ENCODE measurements around the gene PAX4.

The PAX4 gene

DNA sequence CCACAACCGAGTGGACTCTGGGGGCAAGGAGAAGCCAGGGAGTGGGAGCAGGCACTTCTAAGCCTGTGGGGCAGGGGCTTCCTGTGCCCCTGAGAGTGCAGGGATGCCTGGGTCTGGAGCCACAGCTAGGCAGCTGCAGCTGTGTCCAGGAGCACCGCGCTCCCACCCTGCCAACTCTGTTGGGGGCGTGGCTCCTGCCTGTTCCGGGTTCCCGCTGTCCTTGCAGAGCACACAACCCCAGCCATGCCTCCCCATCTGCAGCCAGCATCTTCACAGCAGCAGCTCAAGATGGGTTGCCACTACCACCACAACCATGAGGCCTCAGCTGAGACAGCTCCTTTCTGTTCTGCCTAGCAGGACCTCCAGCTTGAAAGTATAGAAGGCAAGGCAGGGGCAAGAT lies 8.6 kb downstream of the PAX4 start:
- TF ChIP-seq, protein P1, sequence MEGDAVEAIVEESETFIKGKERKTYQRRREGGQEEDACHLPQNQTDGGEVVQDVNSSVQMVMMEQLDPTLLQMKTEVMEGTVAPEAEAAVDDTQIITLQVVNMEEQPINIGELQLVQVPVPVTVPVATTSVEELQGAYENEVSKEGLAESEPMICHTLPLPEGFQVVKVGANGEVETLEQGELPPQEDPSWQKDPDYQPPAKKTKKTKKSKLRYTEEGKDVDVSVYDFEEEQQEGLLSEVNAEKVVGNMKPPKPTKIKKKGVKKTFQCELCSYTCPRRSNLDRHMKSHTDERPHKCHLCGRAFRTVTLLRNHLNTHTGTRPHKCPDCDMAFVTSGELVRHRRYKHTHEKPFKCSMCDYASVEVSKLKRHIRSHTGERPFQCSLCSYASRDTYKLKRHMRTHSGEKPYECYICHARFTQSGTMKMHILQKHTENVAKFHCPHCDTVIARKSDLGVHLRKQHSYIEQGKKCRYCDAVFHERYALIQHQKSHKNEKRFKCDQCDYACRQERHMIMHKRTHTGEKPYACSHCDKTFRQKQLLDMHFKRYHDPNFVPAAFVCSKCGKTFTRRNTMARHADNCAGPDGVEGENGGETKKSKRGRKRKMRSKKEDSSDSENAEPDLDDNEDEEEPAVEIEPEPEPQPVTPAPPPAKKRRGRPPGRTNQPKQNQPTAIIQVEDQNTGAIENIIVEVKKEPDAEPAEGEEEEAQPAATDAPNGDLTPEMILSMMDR (conservative IDR thresholded peaks at IDR 0.05; ENCODE audit: low read depth, low read length): no peak
- DNase-seq (ENCODE audit: low read depth): no peak
- no peak overlapping the region for H3K4me3 ChIP-seq (ENCODE audit: low read length)

DNA sequence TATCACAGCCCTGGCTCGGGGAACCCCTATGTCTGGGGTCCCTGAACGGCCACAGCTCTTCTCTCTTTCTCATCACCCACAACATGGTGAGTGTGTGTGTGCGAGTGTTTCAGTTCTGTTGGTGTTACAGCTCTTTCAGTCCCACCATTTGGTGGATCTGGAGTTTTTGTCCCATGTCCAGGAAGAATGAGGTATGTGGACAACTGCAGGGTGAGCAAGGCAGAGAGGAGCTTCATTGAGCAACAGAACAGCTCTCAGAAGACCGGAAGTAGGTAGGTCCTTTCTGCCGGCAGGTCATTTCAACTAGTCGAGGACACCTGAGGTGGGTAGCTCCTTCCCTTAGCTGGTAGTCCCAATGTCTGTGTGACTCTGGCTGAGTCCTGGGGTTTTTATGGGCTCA lies 9.5 kb downstream of the PAX4 start:
- H3K4me3 ChIP-seq (ENCODE audit: low read length): no peak overlapping the region
- no peak for DNase-seq (ENCODE audit: low read depth)
- TF ChIP-seq, protein P1 (conservative IDR thresholded peaks at IDR 0.05; ENCODE audit: low read depth, low read length): no peak

DNA sequence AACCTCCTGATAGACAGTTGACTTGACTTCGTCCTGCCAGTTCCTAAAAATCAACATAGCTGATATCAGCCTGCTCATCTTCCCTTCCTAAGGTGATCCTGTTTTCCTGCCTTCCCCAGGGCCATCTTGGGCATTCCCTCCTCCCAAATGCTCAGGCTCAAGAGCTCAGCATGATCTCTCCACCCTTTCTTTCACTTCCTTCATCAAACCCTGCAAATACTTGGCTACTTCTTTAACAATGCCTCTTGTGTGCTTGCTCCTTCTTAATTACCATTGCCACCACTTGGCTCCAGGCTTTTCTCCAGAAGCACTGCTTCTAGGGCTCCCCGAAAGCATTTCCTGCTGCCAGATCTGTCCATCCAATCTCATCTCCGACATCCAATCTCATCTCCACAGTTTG lies 17.1 kb downstream of the PAX4 start:
- H3K4me3 ChIP-seq (ENCODE audit: low read length): no peak overlapping the region
- TF ChIP-seq, protein P1 (conservative IDR thresholded peaks at IDR 0.05; ENCODE audit: low read depth, low read length): no peak
- DNase-seq (ENCODE audit: low read depth): no peak

DNA sequence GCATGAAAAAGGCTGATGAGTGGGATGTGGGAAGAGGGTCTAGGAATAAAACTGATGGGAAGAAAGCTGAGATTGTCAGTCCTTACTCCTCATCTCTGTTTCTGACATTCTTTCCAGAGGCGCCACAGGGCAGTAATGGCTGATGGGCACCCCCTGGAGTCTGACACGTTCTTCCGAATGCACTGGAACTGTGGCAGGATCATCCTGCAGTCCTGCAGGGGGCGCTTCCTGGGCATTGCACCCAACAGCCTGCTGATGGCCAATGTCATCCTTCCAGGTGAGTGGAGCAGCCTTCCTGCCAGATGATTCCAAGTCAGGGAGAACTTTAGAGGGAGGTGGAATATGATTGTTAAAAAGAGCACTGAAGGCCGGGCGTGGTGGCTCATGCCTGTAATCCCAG lies 19.6 kb downstream of the PAX4 start:
- TF ChIP-seq, protein P1 (conservative IDR thresholded peaks at IDR 0.05; ENCODE audit: low read depth, low read length): peak; percentile 43
- no peak for DNase-seq (ENCODE audit: low read depth)
- H3K4me3 ChIP-seq (ENCODE audit: low read length): no peak overlapping the region

DNA sequence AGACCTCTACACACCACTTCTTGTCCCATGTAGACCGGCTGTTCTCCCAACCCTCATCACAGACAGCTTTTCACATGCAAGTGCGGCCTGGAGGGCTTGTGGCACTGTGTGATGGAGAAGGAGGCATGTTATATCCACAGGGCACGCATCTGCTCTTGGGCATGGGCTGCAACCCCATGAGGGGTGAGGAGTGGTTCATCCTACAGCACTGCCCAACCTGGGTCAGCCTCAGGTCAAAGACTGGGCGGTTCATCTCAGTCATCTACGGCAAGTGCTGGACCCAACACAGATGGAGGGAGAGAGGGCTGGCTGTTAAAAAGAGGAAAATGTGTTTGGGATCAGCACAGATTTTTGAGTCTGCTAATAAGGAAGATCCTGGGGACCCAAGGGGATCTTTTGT lies 22.2 kb downstream of the PAX4 start:
- DNase-seq (ENCODE audit: low read depth): no peak
- no peak overlapping the region for H3K4me3 ChIP-seq (ENCODE audit: low read length)
- TF ChIP-seq, protein P1 (conservative IDR thresholded peaks at IDR 0.05; ENCODE audit: low read depth, low read length): no peak

DNA sequence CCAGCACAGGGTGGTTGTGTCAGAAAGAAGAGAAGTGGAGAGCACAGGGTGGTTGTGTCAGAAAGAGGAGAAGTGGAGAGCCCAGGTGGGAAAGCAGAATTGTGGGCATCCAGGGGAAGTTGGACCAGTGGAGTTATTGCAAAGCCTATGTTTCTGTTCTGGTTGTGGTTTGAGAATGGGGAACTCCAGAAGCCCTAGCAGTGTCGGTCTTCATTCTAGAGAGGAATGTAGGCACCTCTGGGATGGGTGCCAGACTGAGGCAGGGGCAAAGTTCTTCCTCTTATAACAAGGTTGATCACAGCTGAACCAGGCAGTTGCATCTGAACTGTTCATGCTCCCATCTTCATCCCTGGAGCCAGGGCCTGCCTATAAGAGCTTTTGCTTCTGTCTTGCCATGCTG lies 23.5 kb downstream of the PAX4 start:
- no peak for DNase-seq (ENCODE audit: low read depth)
- no peak overlapping the region for H3K4me3 ChIP-seq (ENCODE audit: low read length)
- TF ChIP-seq, protein P1 (conservative IDR thresholded peaks at IDR 0.05; ENCODE audit: low read depth, low read length): no peak

DNA sequence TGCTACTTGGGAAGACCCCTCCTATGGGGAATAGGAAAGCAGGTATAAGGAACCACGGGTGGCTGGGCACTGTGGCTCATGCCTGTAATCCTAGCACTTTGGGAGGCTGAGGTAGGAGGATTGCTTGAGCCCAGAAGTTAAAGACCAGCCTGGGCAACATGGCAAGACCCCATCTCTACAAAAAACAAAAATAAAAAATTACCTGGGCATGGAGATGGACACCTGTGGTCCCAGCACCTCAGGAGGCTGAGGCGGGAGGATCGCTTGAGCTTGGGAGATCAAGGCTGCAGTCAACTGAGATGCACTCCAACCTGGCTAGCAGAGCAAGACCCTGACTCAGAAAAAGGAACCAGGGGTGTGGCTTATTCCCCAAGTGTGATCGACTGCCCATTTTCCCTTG lies 25.4 kb downstream of the PAX4 start:
- DNase-seq (ENCODE audit: low read depth): no peak
- H3K4me3 ChIP-seq (ENCODE audit: low read length): no peak overlapping the region
- TF ChIP-seq, protein P1 (conservative IDR thresholded peaks at IDR 0.05; ENCODE audit: low read depth, low read length): no peak
